HG02759 (cell line): Measurements from ENCODE around the gene ABCA10.
"Not testable (repeated sequence)": the region's sequence is repeated elsewhere in the genome, so short reads cannot be mapped to it uniquely, and the experiment has no call there.

Experiments used
- ATAC-seq: cut with Tn5 transposase; IDR thresholded peaks from one replicate; pipeline ENCODE4 v1.9.1; 2021; ENCODE audit warnings: mild to moderate bottlenecking, moderate library complexity; ENCODE audit not compliant: unreplicated experiment

ABCA10 gene, protein sequence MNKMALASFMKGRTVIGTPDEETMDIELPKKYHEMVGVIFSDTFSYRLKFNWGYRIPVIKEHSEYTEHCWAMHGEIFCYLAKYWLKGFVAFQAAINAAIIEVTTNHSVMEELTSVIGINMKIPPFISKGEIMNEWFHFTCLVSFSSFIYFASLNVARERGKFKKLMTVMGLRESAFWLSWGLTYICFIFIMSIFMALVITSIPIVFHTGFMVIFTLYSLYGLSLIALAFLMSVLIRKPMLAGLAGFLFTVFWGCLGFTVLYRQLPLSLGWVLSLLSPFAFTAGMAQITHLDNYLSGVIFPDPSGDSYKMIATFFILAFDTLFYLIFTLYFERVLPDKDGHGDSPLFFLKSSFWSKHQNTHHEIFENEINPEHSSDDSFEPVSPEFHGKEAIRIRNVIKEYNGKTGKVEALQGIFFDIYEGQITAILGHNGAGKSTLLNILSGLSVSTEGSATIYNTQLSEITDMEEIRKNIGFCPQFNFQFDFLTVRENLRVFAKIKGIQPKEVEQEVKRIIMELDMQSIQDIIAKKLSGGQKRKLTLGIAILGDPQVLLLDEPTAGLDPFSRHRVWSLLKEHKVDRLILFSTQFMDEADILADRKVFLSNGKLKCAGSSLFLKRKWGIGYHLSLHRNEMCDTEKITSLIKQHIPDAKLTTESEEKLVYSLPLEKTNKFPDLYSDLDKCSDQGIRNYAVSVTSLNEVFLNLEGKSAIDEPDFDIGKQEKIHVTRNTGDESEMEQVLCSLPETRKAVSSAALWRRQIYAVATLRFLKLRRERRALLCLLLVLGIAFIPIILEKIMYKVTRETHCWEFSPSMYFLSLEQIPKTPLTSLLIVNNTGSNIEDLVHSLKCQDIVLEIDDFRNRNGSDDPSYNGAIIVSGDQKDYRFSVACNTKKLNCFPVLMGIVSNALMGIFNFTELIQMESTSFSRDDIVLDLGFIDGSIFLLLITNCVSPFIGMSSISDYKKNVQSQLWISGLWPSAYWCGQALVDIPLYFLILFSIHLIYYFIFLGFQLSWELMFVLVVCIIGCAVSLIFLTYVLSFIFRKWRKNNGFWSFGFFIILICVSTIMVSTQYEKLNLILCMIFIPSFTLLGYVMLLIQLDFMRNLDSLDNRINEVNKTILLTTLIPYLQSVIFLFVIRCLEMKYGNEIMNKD (N-terminal part only)

DNA sequence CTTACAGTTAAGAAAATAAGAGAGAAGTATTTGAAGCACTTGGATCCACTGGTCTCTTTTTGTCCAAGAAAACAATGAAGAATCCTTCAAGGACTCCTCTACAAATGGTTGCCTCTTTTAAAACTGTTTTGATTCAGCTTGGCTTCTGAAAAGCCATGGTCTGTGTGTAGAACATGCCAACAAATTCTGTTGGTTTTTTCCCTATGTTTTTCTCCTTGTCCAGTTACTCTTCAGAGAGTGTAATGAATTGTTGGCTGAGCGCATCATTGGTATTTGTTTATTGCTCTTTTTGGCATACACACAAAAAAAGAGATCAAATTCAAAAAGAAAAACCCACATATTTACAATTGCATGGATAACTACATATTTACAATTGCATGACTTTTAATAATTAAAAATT, at the start of gene ABCA10:
Gene ABCA10 (minus strand): TSS at position 249 of the 400 bp plus-strand sequence. CDS start 3,466 bp downstream, outside the sequence.
- no peak for ATAC-seq

DNA sequence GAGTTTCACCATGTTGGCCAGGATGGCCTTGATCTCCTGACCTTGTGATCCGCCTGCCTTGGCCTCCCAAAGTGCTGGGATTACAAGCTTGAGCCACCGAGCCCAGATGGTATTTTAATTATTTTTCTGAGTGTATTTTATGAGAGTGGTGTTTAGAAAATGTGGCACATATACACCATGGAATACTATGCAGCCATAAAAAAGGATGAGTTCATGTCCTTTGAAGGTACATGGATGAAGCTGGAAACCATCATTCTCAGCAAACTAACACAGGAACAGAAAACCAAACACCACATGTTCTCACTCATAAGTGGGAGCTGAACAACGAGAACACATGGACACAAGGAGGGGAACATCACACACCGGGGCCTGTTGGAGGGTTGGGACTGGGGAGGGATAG, 47.7 kb upstream of the ABCA10 start:
- ATAC-seq, result not testable (repeated sequence)

DNA sequence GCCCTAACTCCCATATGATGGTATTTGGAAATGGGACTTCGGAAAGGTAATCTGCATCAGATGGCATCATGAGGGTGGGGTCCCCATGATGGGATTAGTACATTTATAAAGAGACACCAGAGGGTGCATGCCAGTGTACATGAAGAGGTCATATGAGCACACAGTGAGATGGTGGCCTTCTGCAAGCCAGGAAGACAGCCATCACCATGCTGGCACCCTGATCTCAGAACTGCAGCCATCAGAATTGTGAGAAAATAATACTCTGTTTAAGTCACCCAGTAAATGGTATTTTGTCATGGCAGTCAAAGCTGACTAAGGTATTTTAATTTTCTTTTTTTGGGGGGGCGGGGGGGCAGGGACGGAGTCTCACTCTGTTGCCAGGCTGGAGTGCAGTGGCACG, 47.1 kb upstream of the ABCA10 start:
- ATAC-seq, result no peak

DNA sequence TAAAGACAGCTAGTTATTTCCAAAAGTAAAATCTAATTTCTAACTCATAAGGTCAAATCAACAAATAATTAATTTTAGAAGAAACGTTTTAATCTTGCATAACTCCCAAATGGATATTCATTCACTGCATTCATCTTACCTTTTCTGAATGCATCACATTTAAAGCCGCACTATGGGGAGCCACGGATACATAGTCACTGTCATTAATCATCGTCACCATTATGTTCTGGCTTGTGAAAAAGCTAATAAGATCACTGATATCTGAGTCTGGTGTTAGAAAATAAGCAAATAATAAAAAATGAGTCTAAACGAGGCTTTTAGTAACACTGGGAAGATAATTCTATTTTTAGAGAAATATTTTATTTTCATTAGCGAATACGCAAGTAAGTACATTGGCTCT, 42.4 kb upstream of the ABCA10 start:
- no peak for ATAC-seq

DNA sequence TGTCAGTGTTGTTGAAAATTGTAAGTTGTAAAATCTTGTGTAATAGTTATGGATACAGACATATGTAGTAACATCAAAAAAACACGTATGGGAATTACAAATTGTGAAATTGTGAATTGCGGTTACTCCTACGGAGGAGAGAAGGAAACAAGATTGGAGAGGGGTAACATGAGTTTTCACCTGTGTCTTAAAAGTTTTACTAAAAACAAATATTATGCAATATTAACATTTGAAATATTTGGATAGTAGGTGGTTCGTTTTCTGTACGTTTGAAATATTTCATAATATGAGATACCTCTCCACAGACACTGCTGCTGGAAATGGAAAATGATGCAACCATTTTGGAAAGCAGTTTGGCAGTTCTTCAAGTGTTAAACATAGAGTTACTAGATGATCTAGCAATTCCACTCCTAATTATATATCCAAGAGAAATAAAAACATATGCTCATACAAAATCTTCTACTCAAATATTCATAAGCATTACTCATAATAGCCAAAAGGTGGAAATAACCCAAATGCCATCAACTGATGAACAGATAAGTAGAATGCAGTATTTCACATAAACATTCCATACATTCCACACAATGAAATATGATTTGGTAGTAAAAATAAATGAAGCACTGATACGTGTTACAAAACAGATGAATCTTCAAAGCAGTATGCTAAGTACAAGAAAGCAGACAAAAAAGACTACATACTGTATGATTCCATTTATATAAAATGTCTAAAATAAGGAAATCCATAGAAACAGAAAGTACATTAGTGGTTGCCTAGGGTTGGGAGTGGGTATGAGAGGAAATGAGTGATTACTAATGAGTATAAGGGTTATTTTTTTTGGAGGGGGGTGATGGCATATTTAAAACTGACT, 40.7 kb upstream of the ABCA10 start:
- ATAC-seq, result no peak

DNA sequence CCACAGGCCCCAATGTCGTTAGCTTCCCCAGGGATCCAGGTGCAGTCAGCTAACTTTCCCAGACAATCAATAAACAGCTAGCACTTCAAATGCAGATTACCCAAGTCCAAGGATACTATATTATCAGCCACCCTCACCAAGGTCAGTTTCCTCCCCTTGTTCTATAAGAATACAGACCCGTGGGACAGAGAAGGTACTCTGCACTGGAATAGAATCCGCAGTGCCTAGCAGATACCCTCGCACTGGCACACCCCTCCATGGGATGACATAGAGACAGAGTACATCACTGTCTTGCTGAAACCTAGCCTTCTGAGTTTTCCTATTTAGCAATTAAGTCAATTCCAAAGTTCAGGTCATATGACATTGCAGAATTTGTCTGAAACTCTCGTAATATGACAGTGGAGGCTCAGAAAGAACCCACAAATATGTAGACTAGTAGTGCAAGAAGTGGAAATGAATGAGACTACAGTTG, 40.0 kb upstream of the ABCA10 start:
- ATAC-seq, result no peak

DNA sequence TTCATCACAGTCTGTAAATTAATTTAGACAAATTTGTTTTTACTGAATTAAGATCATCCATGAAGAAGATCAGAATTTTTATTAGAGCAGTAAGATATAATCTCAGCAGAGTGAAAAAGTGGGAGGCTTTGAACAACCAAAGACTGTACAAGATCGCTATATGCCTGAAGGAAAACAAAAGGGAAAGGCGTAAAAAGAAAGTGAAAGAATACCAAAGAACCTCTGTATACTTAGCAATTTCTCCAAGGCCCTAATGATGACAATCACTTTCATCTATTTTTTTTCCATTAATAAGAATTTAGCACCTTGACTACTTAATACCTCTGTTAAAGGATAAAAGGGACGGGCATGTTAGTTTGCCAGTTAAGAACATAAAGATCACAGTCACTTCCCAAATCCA, 38.6 kb upstream of the ABCA10 start:
- ATAC-seq, result no peak

DNA sequence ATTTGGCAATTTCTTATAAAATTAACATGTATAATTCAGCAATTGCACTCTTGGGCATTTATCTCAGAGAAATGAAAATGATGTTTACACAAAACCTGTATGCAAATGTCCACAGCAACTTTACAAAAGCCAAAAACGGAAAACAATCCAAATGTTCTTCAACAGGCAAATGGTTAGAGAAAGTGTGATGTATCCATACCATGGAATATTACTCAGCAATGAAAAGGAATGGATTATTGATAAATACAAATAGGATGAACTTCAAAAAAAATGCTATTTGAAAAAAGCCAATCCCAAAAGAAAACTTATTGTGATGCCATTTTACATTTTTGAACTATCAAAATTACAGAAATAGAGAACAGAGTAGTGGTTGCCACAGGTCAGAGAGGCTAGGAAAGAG, 37.2 kb upstream of the ABCA10 start:
- ATAC-seq, result no peak

DNA sequence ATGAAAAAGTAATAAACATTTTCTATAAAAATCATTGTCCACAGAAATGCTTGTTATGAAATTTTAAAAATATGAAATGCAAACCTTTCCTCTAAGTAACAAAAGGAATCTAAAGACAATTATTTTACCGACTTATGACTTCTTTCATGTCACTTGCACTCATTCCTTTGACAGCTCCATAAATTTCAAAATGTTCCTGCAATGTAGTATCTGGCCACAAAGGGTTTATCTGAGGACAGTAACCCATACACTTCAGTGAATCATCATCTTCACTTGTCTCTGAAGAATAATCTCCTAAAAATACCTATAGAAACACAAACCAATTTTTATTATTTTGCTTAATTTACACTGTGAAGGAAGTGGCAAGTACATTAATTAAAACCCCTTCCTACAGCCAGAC, 25.6 kb upstream of the ABCA10 start:
- ATAC-seq, result no peak

DNA sequence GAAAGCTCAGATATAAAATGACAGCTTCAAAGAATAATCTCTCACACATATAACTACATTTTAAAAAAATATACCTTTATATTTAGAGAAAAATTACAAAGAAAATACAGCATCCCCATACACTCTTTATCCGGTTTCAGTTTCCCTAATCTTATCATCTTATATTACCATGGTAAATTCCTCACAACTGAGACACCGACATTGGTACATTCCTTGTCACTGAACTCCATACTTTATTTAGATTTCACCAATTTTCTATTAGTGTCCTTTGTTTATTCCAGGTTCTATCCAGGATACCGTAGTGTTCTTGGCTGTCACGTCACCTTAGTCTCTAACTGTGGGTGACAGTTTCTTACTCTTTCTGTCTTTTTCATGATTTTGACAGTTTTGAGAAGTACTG, 22.0 kb upstream of the ABCA10 start:
- ATAC-seq, result no peak

DNA sequence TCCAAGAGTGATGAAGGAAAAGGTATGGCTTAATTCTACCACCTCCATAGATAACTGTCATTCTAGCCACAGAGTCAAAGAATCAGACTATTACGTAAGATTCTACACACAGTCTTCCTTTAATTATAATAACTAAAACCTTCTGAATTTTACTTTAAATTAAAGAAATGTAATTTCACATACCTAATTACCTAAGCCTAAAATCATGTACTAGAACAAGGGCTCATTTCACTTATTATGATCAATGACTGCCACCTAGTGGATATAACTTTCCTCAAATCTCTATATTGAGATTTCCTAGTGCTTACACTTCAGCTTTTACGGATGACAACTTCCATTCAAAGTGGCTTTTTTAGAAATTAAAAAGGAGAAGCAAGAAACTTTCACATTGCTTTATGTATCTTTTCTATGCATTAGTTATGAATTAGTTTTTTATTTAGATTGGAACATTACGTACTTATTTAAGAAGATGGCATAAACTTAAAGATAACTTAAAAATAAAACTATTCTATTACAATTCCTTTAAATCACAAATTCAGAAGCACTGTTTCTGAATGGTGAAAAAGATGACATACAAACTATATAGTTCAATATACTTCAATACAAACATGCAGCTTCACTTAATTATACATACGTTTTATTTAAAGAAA, 18.2 kb upstream of the ABCA10 start:
- ATAC-seq, result no peak

DNA sequence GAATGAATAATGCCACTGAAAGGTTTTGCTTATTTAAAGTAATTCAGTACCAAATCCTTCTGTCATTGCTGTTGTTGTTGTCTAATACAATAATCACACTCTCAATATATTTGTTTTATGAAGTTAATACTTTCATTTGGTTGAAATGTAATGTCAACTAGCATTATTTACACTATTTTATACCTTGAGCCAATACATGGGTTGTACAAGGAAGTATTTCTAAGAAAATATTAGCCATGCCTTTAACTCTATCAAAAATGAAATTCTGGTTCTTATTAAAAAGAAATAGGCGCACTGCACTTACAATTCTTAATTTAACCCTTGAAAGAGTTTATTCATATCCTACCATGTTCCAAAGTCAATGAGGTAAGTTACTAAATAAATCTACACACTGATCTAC, 17.6 kb upstream of the ABCA10 start:
- ATAC-seq, result no peak

DNA sequence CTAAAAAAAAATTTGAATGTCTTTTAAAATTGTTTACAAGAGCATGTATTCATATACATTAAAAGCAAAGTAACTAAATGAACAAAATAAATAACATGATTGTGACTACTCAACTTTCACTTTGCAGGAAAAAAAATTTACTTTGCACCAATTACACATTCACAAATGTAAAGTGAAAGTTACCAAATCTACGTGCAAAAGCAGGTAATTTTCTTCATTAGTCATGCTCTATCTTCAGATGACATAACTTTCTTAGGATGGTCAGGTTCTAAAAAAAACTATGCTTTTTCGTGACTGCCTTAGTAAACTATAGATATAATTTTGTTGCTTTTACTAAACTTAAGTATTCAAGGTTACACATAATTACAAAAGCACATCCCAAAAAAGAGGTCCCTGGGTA, 17.0 kb upstream of the ABCA10 start:
- ATAC-seq, result no peak

DNA sequence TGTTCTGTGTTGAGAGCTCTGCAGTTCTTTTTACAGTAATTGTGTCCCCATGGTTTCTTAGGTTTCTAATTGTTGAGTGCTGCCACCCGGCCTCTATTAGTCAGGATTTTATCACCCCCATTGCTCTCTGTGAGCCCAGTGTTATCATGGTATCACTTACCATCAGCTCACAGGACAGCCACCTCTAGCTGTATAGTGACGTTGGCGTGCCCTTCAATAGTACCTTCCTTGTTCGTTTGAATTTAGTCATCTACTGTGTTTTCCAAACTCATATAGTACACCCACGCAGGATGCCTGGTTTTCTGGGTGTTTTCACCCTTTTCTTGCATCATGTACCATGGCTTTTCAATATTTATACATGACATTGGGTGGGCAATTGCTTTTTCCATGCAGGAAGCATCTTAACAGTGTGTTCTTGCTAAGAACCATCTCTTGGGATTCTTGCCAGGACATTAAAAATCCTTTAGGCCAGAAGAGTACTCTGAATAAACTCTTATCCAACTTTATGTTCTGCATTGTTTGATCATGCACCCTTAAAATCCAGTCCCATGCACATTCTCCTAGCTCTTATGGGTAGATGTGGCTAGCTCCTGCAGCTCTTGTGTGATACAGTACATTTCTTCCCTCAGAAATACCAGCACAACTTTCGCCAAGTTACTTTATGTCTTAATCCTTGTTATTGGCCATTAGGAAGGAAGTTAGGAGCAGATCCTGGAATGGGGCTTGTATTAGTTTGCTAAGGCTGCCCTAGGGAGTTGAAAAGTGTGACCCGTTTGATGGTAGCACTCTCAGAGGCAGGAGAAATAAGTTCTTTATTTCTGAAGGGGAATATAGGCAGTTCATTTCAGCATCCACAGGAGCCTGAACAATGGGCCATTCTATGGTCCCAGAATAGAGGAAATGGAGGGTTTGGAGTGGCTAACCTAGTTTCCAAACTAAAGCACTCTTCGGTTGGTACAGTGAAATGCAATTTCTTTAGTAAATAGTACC, 11.3 kb upstream of the ABCA10 start:
- no peak for ATAC-seq

DNA sequence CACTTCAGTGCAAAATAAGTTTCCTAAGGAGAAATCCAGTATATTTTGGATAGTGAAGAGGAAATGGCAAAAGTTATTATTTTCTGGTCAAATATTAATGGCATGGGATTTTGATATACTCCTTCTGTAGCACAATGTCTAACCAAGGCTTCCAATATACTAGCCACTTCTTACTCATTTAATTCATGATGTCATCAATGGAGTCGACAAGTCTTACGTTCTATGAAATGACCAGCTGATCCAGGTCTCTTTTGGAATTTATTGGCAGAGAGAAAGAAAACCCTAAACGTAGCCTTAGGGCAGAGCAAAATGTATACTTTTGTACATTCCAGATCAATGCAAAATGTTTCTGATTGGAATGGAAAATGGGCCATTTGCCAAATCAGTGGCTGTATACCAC, 8.3 kb upstream of the ABCA10 start:
- no peak for ATAC-seq

DNA sequence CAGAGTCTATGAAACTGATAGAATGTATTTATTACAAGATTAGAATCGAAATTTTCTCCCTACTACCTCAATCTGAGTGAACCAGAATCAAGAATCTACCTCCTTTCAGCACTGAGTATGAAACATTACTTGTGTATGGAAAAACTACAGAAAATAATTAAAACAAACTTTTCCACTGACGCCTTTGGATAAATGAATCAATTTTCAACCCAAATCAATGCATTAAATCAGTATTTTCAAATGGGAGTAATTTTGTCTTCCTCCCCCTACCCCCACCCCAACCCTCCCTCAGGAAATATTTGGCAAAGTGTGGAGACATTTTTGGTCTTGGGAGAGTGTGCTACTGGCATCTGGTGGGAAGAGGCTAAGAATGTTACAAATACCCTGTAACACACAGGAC, 7.8 kb upstream of the ABCA10 start:
- no peak for ATAC-seq

DNA sequence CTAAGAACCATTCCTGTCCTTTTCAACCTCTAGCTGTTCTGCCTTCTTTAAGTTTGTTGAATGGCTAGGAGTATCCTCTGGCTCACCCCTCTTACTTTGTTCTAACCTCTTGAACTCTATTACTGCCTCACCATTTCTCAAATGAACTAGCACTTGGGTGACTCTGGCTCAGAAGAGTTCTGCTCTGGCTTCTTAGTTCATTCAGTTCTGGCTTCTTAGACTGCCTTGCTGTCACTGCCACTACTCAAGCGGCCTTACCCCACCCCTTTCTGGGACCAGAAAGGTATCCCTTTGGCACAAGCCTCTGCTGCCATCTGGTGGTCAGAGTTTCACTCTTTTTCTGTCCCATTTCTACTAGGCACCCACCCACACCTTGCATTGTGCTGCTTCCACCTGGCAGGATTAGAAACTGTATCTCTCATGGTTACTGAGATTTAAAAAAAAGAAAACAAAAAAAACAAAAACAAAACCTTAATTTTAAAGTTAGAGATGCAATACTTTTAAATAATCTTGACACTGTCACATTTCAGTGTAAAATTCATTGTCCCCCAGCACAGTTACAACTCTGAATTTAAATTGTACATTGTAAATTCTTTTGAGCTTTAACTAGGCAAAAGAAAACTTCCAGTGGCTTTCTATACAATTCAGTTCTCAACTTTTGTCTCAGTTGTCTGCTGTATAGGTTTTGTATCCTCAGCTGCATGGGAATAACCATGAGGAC, 6.9 kb upstream of the ABCA10 start:
- ATAC-seq, result peak; percentile 97

DNA sequence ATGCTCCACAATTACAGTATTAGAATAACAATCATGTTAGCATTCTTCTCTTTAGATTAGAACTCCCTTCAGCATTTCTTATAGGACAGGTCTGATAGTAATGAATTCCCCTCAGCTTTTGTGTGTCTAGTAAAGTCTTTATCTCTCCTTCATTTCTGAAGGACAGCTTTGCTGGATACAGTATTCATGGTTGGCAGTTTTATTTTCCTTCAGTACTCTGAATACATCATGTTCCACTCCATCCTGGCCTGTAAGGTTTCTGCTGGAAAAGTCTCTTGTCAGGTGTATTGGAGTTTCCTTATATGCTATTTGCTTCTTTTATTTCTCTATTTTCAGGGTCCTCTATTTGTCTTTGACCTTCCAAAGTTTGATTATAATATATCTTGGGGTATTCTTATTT, 4.0 kb upstream of the ABCA10 start:
- ATAC-seq, result no peak
